HG03066 (cell line): Measurements from ENCODE around the gene MORF4L2.
"Not testable (repeated sequence)": the region's sequence is repeated elsewhere in the genome, so short reads cannot be mapped to it uniquely, and the experiment has no call there.

ENCODE experiments used
- ATAC-seq: cut with Tn5 transposase; IDR thresholded peaks from one replicate; pipeline ENCODE4 v1.9.1; 2021; ENCODE audit warnings: low read depth; ENCODE audit not compliant: unreplicated experiment

Gene MORF4L2

DNA sequence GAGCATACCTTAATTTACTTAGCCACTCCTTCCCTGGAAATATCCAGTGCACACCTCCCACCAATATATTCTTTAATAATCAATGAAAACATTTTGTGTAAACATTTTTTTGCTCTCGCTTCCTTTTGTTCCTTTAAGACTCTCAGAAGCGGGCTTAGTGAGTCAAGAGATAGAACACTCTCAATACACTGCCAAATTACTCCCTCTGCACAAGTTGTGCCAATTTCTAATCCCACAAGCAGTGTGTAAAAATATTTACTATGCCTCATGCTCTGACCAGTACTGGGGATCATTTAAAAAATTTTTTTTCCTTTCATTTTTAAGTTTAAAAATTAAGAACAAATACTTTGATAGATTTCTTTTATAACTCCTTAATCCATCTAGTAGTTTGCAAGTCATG is 5.1 kb downstream of the MORF4L2 start:
- no peak for ATAC-seq

GRCh38 chrX:103678199-103678993 is 8.1 kb downstream of the MORF4L2 start:
- no peak for ATAC-seq

- ATAC-seq: no peak
These were observed 11.7 kb downstream of the MORF4L2 start for GRCh38 chrX:103674531-103675454.

- ATAC-seq: no peak
These were observed 16.8 kb downstream of the MORF4L2 start for GRCh38 chrX:103669745-103670144.

DNA sequence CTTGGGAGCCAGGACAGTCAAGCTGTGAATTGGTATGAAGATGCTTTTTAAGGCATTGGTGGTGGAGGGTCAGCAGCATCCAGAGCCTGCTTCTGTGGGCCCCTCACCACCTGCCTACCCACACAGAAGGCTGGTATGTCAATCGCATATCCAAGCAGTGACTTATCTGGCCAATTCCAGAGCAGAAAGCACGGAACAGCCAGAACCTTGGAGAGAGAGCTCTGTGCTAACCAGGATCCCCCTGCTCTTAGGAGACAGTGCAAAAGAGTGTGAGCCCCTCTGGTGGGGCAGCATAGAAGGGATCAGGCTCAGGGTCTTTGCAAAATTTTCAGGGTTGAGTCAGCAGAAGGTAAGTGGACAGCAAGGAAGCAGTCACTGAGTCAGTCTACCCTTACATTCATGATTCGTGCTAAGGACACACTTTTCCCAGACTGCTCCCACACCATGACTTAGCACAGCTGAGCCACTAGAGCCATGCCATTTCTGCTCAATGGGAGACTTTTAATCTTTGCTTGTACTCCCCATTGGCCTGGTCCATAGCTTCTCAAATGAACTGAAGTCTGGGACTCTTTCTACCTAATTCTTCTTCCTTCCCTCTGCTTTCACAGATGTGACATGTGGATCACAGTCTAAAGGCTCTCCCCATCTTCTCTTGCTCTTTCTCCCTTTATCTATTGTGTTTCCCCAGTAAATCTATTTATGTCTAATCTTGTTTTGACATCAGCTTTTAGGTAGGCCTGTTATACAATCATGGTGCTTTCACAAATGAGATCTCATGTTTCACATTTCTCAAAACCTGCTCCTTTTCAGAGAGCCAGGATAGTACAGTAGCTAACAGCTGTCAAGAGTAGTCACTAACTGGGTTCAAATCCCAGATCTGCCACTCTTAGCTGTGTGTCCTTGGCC is 20.0 kb downstream of the MORF4L2 start:
- ATAC-seq: no peak

DNA sequence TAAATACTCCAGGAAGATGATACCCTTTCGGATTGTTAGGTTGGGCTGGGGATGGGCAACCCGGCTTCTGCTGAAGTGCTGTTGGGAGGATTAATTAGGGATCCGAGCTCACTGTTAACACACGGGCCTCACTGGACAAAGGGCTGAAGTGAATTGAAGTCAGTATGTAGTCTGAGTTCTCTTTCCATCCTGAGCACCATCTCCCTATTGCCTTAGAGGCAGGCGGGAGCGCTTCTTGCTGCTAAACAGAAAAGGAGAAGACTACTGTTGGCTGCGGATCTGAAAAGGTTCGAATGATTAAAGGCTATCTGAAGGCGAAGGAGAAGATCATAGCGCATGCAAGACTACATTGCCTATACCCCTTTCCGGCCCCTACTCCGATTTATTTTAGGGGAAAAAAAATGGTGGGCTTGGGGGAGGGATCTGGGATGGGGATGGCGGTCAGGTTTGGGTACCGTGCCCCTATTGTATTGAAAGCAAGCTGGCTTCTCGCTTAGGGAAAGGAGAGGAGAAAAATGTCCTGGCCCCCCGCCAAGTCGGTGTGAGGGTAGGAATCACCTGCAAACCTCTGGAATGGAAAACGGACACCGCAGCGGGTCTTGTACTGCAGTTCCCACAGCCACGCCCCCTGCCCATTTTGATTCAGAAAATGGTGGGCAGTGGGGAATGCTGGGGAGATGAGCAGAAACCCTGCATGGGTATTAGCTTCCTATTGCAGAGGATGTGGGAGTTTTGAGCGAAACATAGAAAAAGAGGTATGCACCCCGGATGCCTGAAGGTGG is 22.3 kb downstream of the MORF4L2 start:
- ATAC-seq: no peak

- not testable (repeated sequence) for ATAC-seq
These were observed 27.0 kb downstream of the MORF4L2 start for GRCh38 chrX:103659460-103659859.

DNA sequence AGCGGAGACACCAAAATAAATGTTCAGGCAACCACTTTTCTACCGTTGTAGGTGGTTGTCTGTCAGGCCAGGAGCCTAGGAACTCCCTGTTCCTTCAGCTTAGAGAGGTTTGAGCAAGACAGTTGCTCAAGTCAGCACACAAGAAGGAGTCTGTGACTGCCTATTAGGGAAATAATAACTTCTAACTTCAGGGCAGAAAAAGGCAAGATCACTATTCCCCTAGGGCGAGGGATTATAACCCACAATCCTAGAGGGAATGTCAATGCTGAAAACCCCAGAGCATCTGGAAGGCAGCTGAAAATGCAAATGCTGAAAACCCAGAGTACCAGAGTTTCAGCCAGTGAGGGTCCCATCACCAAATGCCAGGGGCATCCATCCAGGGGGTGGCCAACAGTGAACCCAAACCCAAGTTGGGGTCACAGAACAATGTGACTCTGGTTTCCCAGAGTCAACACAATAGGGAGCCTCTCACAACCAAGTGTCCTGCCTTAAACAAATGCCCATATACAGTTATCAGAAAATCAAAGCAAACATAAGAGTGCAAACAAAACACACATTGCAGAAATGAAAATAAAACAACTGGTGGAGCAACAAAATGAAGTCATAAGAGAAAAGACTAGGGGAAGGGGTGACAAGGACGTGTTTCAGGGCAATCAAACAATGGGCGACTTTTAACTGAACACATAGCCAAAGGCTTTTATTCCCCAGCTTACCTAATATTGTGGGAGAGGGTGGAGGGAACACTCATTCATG is 27.6 kb downstream of the MORF4L2 start:
- ATAC-seq: no peak

- ATAC-seq: not testable (repeated sequence)
These were observed 29.4 kb downstream of the MORF4L2 start for GRCh38 chrX:103657066-103657465.

DNA sequence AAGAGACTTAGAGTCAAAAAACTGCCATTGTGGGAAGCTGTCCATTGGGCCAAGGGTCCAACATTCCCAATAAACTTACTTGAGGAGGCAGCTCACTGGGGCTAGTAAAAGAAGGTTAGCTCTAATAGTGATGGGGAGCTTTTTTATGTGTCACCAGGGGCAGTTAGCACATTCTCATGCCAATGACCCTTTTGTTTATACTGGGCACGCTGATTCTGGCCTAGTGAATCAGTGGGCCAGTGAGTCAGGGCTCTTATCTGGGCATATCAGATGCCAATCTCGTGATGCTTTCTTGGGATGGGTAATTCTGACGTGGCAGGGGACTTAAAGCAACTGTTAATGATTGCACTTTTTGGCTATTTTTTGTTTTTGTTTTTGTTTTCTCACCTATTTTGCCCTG is 29.9 kb downstream of the MORF4L2 start:
- ATAC-seq: no peak

- not testable (repeated sequence) for ATAC-seq
These were observed 31.1 kb downstream of the MORF4L2 start for GRCh38 chrX:103655230-103656000.

DNA sequence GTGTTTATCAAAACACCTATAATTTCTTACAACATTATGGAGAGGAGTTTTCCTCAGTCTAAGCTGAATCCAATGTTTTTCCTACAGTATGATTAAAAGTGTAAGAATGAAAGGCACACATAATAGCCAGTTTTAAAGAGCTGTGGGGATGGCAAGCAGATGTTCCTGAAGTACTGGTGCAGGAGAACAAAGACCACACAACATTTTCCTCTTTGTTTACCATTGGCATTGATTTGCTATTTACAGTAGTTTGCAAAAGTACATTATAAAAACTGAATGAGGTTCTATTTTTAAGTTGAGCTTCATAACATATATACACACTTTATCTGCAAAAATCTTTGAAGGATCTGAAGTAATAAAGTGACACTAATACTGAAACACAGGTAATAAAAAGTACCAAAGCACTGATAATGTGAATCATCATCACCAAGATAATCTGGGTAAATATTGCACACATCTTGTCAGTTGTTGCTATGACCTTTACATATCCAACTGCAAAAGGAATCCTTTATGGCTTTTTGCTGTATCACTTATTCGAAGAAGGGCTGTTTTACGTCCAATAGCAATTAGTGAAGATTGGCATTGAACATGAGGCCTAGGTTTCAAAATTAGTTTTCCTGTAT is 35.2 kb downstream of the MORF4L2 start:
- ATAC-seq: no peak

- ATAC-seq: no peak
These were observed 38.9 kb downstream of the MORF4L2 start for GRCh38 chrX:103647630-103648029.

DNA sequence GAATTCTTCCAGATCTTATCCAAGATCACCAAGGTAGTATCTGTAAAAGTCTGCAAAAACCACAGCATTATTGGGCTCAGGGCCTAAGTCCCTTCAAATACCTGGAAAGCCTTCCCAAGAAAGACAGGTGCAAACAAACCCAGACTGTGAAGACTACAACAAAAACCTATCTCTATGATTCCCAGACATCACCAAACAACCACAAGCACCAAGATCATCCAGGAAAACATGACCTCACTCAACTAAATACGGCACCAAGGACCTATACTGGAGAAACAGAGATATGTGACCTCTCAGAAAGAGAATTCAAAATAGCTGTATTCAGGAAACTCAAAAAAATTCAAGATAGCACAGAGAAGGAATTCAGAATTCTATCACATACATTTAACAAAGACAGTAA is 42.4 kb downstream of the MORF4L2 start:
- ATAC-seq: no peak

- no peak for ATAC-seq
These were observed 45.9 kb downstream of the MORF4L2 start for GRCh38 chrX:103640401-103641155.

DNA sequence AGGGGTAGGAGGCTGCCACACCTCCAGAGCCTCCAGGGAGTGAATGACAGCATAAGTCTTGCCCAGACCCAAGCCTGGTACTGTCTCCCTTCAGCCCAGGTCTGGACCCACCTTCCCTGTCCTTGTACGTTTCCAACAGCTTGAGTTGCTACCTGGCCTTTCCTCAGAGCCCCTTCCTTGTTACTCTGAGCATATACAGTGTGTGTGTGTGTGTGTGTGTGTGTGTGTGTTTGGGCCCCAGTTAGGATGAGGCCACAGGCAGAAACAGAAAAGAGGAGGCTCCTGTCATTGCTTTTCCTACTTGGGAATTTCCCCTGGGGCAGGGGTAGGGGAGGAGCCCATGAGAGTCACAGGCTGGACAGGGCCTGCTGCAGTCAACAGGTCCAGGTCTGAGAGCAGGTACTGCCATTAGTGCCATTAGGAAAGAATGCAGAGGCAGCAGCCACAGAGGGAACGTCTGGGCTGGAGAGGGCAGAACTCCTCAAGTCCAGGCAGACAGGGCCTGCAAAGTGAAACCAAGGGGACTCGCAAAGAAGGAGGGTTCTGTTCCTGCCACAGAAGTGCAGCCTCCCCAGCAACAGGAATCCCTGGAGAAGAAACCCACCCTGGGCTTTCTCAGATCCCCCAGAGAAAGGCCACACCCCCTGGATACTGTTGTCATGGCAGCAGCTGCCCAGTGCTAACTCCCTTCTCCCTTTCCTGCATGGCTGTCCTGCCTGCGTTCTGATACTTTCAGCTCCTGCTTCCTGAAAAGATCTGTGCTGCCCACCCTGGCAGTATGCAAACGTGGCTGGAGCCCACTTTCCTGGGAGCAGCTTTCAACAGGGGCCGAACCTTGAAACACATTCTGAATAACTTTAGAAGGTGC is 47.8 kb downstream of the MORF4L2 start:
- ATAC-seq: not testable (repeated sequence)
